WI38 (cell line): ENCODE results near the gene RNF169.

Experiments
- H3K4me3 ChIP-seq: 2 replicates; pipeline ENCODE4 v1.5.1; 2011; ENCODE audit warnings: low read depth, mild to moderate bottlenecking, control low read depth, low read length
- TF ChIP-seq, protein P1 (sequence below): IDR thresholded peaks from 2 replicates; pipeline ENCODE4 v1.5.1; 2012; ENCODE audit warnings: low read depth, mild to moderate bottlenecking, control low read depth, low read length

Gene RNF169

DNA sequence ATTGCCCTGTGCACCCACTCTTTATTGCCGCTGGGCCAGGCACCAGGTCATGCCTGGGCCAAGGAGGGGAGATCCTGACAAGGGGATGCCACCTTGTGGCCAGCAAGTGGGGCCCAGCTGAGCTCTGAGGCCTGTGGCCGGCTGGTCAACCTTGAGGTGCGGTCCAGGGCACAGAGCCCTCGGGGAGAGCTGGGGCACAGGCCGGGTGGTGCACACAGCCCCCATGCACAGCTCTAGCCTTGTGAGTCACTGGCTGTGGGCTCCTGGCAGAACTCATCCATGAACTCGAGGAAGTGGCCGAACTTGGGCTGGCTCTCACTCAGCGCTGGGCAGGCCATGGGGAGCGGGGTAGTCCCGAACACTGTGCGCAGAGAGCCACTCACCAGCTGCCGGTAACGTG is 94.3 kb downstream of the RNF169 start:
- H3K4me3 ChIP-seq = no peak overlapping the region
- TF ChIP-seq, protein P1, sequence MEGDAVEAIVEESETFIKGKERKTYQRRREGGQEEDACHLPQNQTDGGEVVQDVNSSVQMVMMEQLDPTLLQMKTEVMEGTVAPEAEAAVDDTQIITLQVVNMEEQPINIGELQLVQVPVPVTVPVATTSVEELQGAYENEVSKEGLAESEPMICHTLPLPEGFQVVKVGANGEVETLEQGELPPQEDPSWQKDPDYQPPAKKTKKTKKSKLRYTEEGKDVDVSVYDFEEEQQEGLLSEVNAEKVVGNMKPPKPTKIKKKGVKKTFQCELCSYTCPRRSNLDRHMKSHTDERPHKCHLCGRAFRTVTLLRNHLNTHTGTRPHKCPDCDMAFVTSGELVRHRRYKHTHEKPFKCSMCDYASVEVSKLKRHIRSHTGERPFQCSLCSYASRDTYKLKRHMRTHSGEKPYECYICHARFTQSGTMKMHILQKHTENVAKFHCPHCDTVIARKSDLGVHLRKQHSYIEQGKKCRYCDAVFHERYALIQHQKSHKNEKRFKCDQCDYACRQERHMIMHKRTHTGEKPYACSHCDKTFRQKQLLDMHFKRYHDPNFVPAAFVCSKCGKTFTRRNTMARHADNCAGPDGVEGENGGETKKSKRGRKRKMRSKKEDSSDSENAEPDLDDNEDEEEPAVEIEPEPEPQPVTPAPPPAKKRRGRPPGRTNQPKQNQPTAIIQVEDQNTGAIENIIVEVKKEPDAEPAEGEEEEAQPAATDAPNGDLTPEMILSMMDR = no peak

DNA sequence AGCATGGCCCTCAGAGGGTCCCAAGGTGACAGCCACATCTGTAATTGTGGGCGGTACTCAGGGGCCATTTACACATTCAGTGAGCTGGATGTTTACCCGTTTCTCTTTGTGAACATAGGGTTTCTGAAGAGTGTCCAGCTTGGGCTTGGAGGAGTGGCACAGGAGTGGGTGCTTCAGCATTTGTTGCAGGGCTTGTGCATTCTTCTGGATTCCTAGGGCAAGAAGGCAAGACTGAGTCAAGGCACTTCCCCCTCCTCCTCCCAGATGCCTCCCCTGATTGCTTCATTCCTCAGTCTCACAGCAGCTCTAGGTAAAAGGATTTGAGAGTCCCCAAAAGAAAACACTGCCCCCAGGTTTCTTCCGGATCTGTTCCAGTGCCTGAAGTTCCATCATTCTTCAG is 95.4 kb downstream of the RNF169 start:
- TF ChIP-seq, protein P1 = no peak
- H3K4me3 ChIP-seq = no peak overlapping the region

DNA sequence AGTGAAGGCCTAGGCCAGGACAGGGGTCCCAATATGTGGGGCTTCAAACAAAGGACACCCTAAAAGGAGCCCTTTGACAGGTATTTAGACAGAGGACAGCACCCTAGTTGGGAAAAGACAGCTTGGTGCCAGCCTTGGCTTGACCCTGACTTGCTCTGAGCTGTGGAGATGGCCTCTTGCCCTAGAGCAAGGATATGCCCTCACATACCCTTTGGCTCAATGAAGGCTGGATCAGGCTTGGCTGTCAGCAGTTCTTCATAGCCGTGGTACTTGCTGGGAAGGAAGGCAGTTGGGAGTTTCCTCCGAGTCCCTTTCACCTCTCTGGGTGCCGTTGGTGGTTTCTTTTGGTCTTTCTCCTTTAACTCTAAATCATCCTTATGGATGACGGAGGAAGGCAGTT is 96.2 kb downstream of the RNF169 start:
- TF ChIP-seq, protein P1 = no peak
- no peak overlapping the region for H3K4me3 ChIP-seq

DNA sequence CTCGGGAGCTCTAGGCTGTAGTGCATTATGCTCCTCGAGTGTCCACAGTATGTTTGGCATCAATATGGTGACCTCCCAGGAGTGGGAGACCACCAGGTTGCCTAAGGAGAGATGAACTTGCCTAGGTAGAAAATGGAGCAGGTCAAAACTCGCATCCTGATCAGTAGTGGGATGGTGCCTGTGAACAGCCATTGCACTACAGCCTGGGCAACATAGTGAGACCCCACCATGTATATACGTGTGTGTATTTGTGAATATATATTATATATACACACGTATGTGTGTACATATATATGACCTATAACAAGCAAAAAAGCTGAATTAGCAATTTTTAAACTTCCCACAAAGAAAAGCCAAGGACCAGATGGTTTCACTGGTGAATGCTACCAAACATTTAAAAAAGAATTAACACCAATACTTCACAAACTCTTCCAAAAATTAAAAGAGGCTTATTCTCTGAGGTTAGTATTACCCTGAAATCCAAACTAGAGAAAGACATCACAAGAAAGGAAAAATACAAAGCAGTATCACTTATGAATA is 97.4 kb downstream of the RNF169 start:
- no peak overlapping the region for H3K4me3 ChIP-seq
- TF ChIP-seq, protein P1 = no peak

DNA sequence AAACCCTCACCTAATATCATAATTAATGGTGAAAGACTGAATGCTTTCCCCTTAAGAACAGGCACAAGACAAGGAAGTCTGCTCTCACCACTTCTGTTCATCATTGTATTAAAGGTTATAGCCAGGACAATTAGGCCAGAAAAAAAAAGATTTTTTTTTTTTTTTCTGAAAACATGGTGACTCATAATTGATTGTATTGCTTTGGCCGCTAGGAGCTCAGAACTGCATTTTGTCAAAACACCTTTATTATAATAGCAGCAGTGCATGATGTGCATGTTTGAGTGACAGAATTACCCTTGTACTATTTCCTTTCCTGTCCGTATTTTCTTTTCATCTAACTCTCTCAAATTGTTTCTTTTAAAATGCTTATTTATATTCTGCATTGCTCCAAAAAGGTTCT is 98.1 kb downstream of the RNF169 start:
- TF ChIP-seq, protein P1 = 0 out of 2 replicates have a peak, but pooled peaks have one; percentile 6
- no peak overlapping the region for H3K4me3 ChIP-seq

DNA sequence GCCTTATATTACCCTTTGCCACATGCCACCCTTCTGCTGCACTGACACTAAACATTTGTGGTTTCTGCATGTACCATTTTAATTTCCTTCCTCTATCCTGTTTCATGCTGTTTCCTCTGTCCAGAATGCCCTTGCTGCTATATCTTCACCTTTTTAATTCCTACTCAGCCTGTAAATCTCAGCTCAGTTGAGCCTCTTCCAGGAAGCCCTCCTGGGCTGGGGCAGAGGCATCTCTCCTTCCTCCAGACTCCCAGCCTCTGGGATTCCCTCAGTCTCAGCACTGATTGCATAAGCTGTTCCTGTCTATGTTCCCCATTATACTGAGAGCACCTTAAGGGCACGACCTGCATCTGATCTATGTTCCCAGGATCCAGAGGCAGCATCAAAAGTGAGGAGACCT is 98.7 kb downstream of the RNF169 start:
- TF ChIP-seq, protein P1 = no peak
- H3K4me3 ChIP-seq = no peak overlapping the region

DNA sequence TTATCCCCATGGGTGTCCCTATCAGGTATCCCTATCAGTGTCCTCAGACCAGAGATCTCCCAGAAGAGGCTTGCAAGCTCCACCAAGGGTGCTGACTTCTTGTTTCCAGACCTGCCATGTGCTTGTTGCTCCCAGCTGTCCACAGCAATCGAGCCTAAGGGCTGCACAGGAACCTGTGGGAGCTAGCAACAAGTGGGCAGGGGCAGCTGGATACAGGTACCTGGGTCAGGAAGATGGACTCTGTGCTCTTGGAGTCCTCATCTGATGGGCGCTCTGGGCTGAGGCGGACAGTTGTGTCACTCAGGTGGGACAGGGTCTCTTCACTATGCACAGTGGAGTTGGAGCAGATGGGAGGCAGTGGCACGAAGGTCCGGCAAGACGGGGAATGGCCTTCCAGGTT is 99.2 kb downstream of the RNF169 start:
- no peak overlapping the region for H3K4me3 ChIP-seq
- TF ChIP-seq, protein P1 = no peak
